H9 (cell line): ENCODE results near the gene HOXC10. TPM values are rescaled to one million over a fixed set of nuclear protein-coding genes. Genes with fewer than 3 reads are reported as not detected.

Experiments used
- DNase-seq: peaks from one replicate; pipeline ENCODE4 v3.0.0-alpha.2; 2017
- H2AFZ ChIP-seq: one replicate; pipeline ENCODE4 v1.6.1; 2013; ENCODE audit warnings: mild to moderate bottlenecking, low read length, control low read depth, moderate library complexity
- H2AK5ac ChIP-seq: 2 replicates; pipeline ENCODE4 v1.6.1; 2013; ENCODE audit warnings: low read length, control low read depth, mixed read lengths; ENCODE audit not compliant: insufficient read length
- H2BK120ac ChIP-seq: one replicate; pipeline ENCODE4 v1.6.1; 2013; ENCODE audit warnings: low read depth, mild to moderate bottlenecking, low read length, control low read depth, inconsistent platforms; ENCODE audit not compliant: poor library complexity, severe bottlenecking
- H2BK12ac ChIP-seq: 2 replicates; pipeline ENCODE4 v1.6.1; 2013; ENCODE audit warnings: low read length, control low read depth, mixed read lengths, low read depth; ENCODE audit not compliant: insufficient read length
- H2BK15ac ChIP-seq: 2 replicates; pipeline ENCODE4 v1.6.1; 2013; ENCODE audit warnings: low read depth, low read length, control low read depth
- H2BK20ac ChIP-seq: one replicate; pipeline ENCODE4 v1.6.1; 2013; ENCODE audit warnings: low read depth, mild to moderate bottlenecking, low read length, control low read depth, inconsistent platforms; ENCODE audit not compliant: poor library complexity, severe bottlenecking
- H2BK5ac ChIP-seq: 2 replicates; pipeline ENCODE4 v1.6.1; 2013; ENCODE audit warnings: low read length, control low read depth, mixed read lengths; ENCODE audit not compliant: insufficient read length
- H3K14ac ChIP-seq: 2 replicates; pipeline ENCODE4 v1.6.1; 2013; ENCODE audit warnings: low read length, control low read depth; ENCODE audit not compliant: insufficient read depth
- H3K18ac ChIP-seq: 2 replicates; pipeline ENCODE4 v1.6.1; 2013; ENCODE audit warnings: low read depth, mild to moderate bottlenecking, mixed read lengths, low read length, control low read depth; ENCODE audit not compliant: insufficient read length
- H3K23ac ChIP-seq: 2 replicates; pipeline ENCODE4 v1.6.1; 2013; ENCODE audit warnings: low read length, control low read depth, mixed read lengths, low read depth; ENCODE audit not compliant: insufficient read length
- H3K23me2 ChIP-seq: 2 replicates; pipeline ENCODE4 v1.6.1; 2013; ENCODE audit warnings: low read depth, mild to moderate bottlenecking, mixed read lengths, low read length, control low read depth; ENCODE audit not compliant: insufficient read length, poor library complexity, severe bottlenecking
- H3K27ac ChIP-seq: 2 replicates; pipeline ENCODE4 v1.5.1; 2013; ENCODE audit warnings: low read length, control low read depth, mixed read lengths, low read depth; ENCODE audit not compliant: insufficient read length
- H3K27me3 ChIP-seq: 2 replicates; pipeline ENCODE4 v1.6.1; 2013; ENCODE audit warnings: low read length, control low read depth, inconsistent platforms; ENCODE audit not compliant: insufficient read depth
- H3K4ac ChIP-seq: 2 replicates; pipeline ENCODE4 v1.6.1; 2013; ENCODE audit warnings: low read depth, mild to moderate bottlenecking, control low read depth, inconsistent platforms, low read length, moderate library complexity
- H3K4me1 ChIP-seq: 2 replicates; pipeline ENCODE4 v1.6.1; 2013; ENCODE audit warnings: low read length, control low read depth, inconsistent platforms; ENCODE audit not compliant: insufficient read depth
- H3K4me2 ChIP-seq: 2 replicates; pipeline ENCODE4 v1.6.1; 2013; ENCODE audit warnings: low read length, control low read depth, mixed read lengths; ENCODE audit not compliant: insufficient read length, insufficient read depth
- H3K56ac ChIP-seq: 2 replicates; pipeline ENCODE4 v1.6.1; 2013; ENCODE audit warnings: low read depth, mild to moderate bottlenecking, mixed read lengths, low read length, control low read depth; ENCODE audit not compliant: insufficient read length
- H3K79me1 ChIP-seq: 2 replicates; pipeline ENCODE4 v1.6.1; 2013; ENCODE audit warnings: low read depth, mild to moderate bottlenecking, moderate library complexity, low read length, control low read depth, inconsistent platforms; ENCODE audit not compliant: insufficient read depth, poor library complexity, severe bottlenecking
- H3K79me2 ChIP-seq: 2 replicates; pipeline ENCODE4 v1.6.1; 2013; ENCODE audit warnings: low read length, control low read depth, inconsistent platforms; ENCODE audit not compliant: insufficient read depth
- H3K9ac ChIP-seq: 2 replicates; pipeline ENCODE4 v1.6.1; 2013; ENCODE audit warnings: low read length, control low read depth, mixed read lengths; ENCODE audit not compliant: insufficient read length; ENCODE audit errors: extremely low read depth
- H3K9me3 ChIP-seq: one replicate; pipeline ENCODE4 v1.6.1; 2013; ENCODE audit warnings: low read depth, low read length, inconsistent platforms; ENCODE audit not compliant: control insufficient read depth
- H3T11ph ChIP-seq: one replicate; pipeline ENCODE4 v1.6.1; 2013; ENCODE audit warnings: mild to moderate bottlenecking, low read length, control low read depth, inconsistent platforms
- H4K20me1 ChIP-seq: one replicate; pipeline ENCODE4 v1.6.1; 2013; ENCODE audit not compliant: control insufficient read depth, insufficient read length, insufficient read depth
- H4K5ac ChIP-seq: 2 replicates; pipeline ENCODE4 v1.6.1; 2013; ENCODE audit warnings: low read depth, mild to moderate bottlenecking, mixed read lengths, low read length, control low read depth; ENCODE audit not compliant: insufficient read length
- H4K8ac ChIP-seq: replicated peaks from 2 replicates; pipeline ENCODE4 v1.6.1; 2013; ENCODE audit warnings: low read length, control low read depth, mixed read lengths, low read depth; ENCODE audit not compliant: insufficient read length
- H4K91ac ChIP-seq: 2 replicates; pipeline ENCODE4 v1.6.1; 2013; ENCODE audit warnings: low read depth, mild to moderate bottlenecking, moderate library complexity, mixed read lengths, low read length, control low read depth; ENCODE audit not compliant: insufficient read length
- H3K27ac Mint-ChIP-seq, 3 experiments: 2 replicates in 2 of 3; 3 replicates in 1 of 3; pipeline ENCODE4 v1.8.0; 2020 to 2021; ENCODE audit warnings: mixed read lengths in 3 of 3, mild to moderate bottlenecking in 1 of 3, moderate library complexity in 1 of 3
- H3K27me3 Mint-ChIP-seq: 2 replicates; pipeline ENCODE4 v1.8.0; 2021; ENCODE audit warnings: low read depth, mild to moderate bottlenecking, moderate library complexity, mixed read lengths
- H3K36me3 Mint-ChIP-seq, 3 experiments: 2 replicates in 2 of 3; 3 replicates in 1 of 3; pipeline ENCODE4 v1.8.0; 2020 to 2021; ENCODE audit warnings: low read depth in 3 of 3, mixed read lengths in 3 of 3; ENCODE audit not compliant: insufficient read depth in 1 of 3
- H3K4me1 Mint-ChIP-seq, 2 experiments: 2 replicates each; pipeline ENCODE4 v1.8.0; 2020; ENCODE audit warnings: mixed read lengths in 2 of 2
- H3K4me3 Mint-ChIP-seq, 2 experiments: 2 replicates in 1 of 2; 3 replicates in 1 of 2; pipeline ENCODE4 v1.8.0; 2020 to 2021; ENCODE audit warnings: mild to moderate bottlenecking in 2 of 2, mixed read lengths in 2 of 2, moderate library complexity in 1 of 2
- H3K9me3 Mint-ChIP-seq, 2 experiments: 2 replicates in 1 of 2; 3 replicates in 1 of 2; pipeline ENCODE4 v1.8.0; 2020; ENCODE audit warnings: mild to moderate bottlenecking in 2 of 2, mixed read lengths in 2 of 2, moderate library complexity in 1 of 2
- WGBS: extraction: QIAGEN DNeasy Blood & Tissue Kit; methylation state at CpG from one replicate; pipeline ENCODE4 v1.1.7; 2013; ENCODE audit warnings: missing lambda C conversion rate, low lambda C conversion rate, mixed read lengths; ENCODE audit not compliant: insufficient read length; ENCODE audit errors: extremely low coverage; 5-methylcytosine and 5-hydroxymethylcytosine counted together
- total RNA-seq: library from RNA; stranded (reverse); gene quantifications from 2 replicates; pipeline ENCODE4 v1.2.1, GENCODE V29; 2021
- TF ChIP-seq, protein P1 (sequence below): fragments of 200-600 bp; sonication (generic); conservative IDR thresholded peaks from 3 replicates; pipeline ENCODE4 v1.8.0; 2021; ENCODE audit warnings: antibody characterized with exemption, mild to moderate bottlenecking

Gene HOXC10
- total RNA-seq, 1 experiment from 2014 or later = not detected

DNA sequence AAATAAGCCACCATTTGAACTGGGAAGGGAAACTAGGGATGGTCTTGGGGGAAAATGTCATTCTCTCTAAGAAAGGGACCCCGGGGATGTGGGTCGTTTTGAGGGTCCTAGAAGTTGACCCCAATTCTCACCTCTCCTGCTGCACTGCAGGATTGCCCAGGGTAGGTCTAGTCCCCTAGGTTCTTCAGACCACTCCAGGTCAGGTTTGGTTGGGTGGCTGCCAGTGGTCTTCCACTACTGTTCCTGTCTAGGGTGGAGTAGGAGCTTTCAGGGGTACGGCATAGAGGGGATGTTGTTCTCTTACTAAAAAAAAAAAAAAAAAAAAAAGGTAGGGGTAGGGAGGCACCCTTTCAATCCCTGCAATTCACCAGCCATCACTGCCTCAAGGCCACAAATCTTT is 31.1 kb downstream of the HOXC10 start:
- Histone ChIP-seq H3K79me1 (no peaks in the 10 kb centered on the region), H3K9me3 (no peaks in the 10 kb centered on the region), H2AFZ (no peak overlapping the region), H3K79me2 (no peaks in the 10 kb centered on the region), H3K4me1 (no peaks in the 10 kb centered on the region), H2BK15ac (no peak overlapping the region), H2BK120ac (no peak overlapping the region), H3K4me2 (no peak overlapping the region), H2AK5ac (no peak overlapping the region), H3K27ac (no peak overlapping the region), H2BK20ac (no peak overlapping the region), H3K9ac (no peak overlapping the region), H4K8ac (no peak overlapping the region), H3K23me2 (peaks cover 10% of the 10 kb centered on the region), H3T11ph (no peak overlapping the region), H3K14ac (no peak overlapping the region), H2BK12ac (no peak overlapping the region), H4K91ac (no peak overlapping the region), H3K56ac (no peak overlapping the region), H2BK5ac (no peak overlapping the region), H3K23ac (no peak overlapping the region), H3K18ac (no peak overlapping the region), H4K20me1 (no peaks in the 10 kb centered on the region), H3K4ac (no peak overlapping the region), H4K5ac (no peak overlapping the region), H3K27me3 (peaks cover 91% of the 10 kb centered on the region)
- Mint-ChIP-seq H3K9me3 (peaks cover 0 to 1% of the 10 kb centered on the region in 2 experiments; a peak in 2 of 5 replicates), H3K27me3 (peaks cover 100% of the 10 kb centered on the region), H3K27ac (no peak overlapping the region), H3K4me1 (peaks cover 10 to 29% of the 10 kb centered on the region in 2 experiments), H3K36me3 (no peaks in the 10 kb centered on the region), H3K4me3 (no peak overlapping the region)
- TF ChIP-seq, protein P1, sequence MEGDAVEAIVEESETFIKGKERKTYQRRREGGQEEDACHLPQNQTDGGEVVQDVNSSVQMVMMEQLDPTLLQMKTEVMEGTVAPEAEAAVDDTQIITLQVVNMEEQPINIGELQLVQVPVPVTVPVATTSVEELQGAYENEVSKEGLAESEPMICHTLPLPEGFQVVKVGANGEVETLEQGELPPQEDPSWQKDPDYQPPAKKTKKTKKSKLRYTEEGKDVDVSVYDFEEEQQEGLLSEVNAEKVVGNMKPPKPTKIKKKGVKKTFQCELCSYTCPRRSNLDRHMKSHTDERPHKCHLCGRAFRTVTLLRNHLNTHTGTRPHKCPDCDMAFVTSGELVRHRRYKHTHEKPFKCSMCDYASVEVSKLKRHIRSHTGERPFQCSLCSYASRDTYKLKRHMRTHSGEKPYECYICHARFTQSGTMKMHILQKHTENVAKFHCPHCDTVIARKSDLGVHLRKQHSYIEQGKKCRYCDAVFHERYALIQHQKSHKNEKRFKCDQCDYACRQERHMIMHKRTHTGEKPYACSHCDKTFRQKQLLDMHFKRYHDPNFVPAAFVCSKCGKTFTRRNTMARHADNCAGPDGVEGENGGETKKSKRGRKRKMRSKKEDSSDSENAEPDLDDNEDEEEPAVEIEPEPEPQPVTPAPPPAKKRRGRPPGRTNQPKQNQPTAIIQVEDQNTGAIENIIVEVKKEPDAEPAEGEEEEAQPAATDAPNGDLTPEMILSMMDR = no peak
- WGBS = no CpG with 5 or more reads among the region's 3 CpGs
- no peak for DNase-seq
